Measurements from ENCODE around the gene C11orf68.

C11orf68 gene

DNA sequence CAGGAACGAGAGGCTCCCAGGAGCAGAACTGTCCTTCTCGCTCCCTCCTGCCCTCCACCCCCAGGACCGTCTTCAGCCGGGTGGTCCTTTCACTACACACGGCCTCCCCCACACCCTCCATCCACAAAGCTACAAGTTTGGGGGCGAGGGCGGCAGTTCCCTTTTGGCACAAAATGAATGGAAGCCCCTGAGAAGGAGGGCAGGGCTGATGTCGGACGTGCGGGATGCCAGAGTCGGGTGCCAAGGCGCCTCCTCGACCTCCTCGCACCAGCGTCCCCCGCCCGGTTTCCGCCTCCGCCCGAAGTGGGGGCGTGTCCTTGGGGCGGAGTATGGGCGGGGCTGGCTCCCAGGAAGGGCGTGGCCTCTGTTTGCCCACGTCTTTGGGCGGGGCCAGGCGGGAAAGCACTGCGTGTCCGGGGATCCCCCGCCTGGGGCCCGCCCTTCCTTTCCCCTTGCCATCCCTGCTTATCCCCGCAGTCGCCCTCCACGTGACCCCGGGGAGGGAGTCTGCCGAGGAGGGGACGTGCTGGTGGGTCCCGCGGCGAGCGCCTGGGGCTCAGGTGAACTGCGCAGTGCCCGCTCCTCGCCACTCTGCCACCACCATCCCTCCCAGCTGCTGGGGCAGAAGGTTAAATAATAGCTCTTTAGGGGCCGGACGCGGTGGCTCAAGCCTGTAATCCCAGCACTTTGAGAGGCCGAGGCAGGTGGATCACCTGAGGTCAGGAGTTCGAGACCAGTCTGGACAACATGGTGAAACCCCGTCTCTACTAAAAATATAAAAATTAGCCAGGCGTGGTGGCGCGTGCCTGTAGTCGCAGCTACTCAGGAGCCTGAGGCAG lies 45.3 kb downstream of the C11orf68 start:
- TF ChIP-seq, protein P1, sequence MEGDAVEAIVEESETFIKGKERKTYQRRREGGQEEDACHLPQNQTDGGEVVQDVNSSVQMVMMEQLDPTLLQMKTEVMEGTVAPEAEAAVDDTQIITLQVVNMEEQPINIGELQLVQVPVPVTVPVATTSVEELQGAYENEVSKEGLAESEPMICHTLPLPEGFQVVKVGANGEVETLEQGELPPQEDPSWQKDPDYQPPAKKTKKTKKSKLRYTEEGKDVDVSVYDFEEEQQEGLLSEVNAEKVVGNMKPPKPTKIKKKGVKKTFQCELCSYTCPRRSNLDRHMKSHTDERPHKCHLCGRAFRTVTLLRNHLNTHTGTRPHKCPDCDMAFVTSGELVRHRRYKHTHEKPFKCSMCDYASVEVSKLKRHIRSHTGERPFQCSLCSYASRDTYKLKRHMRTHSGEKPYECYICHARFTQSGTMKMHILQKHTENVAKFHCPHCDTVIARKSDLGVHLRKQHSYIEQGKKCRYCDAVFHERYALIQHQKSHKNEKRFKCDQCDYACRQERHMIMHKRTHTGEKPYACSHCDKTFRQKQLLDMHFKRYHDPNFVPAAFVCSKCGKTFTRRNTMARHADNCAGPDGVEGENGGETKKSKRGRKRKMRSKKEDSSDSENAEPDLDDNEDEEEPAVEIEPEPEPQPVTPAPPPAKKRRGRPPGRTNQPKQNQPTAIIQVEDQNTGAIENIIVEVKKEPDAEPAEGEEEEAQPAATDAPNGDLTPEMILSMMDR (IDR thresholded peaks at IDR 0.05; ENCODE audit: low read depth, low read length): no peak
- H3K4me3 ChIP-seq (ENCODE audit: low read depth, low read length): peak overlapping the region; percentile 65
- in situ Hi-C loops (cut with HindIII; ENCODE audit: low sequenced_read_pairs): no loop called here
- DNase-seq (ENCODE audit: low read depth, low spot score): peak; percentile 91

DNA sequence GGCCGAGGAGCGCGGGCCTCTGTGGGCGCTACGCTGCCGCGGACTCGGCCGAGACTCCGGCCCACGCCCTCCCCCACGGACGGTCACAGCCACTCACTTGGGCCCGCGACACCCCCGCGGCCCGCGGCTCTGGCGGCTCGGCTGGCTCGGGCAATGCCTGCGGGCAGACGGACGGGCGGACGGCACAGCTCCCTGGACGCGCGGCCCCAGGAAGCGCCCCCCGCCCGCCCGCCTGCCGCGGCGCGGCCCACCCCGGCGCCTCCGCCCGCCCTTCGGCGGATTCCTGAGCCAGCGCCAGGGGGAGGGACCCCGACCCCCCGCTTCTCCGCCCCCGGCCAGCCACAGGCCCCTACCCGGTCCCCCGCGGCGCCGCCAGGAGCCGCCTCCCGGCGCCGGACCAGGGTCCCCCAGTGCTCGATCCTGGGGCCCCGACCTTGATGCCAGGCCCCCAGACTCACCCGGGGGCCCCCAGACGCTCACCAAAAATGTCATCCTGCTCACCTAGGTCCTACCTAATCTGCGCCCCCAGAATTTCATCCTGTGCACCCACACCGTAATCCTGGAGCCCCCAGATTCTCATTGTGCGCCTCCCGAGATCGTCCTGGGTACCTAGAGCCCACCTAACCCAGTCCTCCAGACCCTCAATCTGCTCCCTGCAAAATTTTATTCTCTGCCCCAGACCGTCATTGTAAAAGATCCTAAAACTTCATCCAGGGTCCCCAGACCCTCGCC lies 46.1 kb downstream of the C11orf68 start, which contains the start of gene EFEMP2:
EFEMP2 (minus strand) TSS at position 215 of the 732 bp plus-strand sequence. CDS start 446 bp downstream, outside the sequence.
- peak within 1 kb of the TSS; percentile 65 for H3K4me3 ChIP-seq (ENCODE audit: low read depth, low read length)
- DNase-seq (ENCODE audit: low read depth, low spot score): peak; percentile 49
- TF ChIP-seq, protein P1 (IDR thresholded peaks at IDR 0.05; ENCODE audit: low read depth, low read length): no peak
- in situ Hi-C loops (cut with HindIII; ENCODE audit: low sequenced_read_pairs): no loop called here

DNA sequence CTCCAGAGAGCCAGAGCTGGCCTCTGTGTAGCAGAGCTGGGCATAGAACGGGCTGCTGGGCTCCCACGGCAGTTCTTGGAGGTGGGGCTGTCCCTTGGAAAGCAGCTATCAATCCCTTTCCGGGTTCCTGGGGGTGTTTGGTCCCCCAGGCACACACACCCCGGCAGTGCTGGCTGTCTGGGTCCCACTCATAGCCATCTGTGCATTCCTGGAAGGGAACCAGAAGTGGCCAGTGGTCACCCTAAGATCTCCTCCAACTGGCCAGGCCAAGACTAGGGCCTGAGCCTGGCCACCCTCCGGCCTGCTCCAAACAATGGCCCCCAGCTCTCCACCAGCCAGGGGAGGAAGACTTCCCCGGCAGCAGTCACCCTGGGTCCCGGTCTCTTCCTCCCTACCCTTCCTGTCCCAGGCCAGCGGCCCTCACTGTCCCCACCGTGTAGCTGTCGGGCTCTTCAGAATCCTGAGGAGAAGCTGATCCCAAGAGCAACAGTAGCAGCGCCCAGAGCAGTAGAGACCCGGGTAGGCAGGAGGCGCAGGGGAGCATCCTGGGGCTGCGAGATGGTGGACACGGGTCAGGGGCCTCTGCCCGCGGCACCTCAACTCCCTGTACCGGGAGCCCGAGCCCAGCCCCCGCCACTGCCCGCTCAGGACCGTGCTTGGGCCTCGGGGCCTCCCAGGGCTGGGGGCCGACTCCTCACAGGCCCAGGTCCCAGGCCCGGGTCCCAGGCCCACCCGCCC lies 46.9 kb downstream of the C11orf68 start:
- H3K4me3 ChIP-seq (ENCODE audit: low read depth, low read length): peak overlapping the region; percentile 65
- TF ChIP-seq, protein P1 (IDR thresholded peaks at IDR 0.05; ENCODE audit: low read depth, low read length): peak; percentile 32
- peak; percentile 34 for DNase-seq (ENCODE audit: low read depth, low spot score)
- in situ Hi-C loops (cut with HindIII; ENCODE audit: low sequenced_read_pairs): no loop called here

DNA sequence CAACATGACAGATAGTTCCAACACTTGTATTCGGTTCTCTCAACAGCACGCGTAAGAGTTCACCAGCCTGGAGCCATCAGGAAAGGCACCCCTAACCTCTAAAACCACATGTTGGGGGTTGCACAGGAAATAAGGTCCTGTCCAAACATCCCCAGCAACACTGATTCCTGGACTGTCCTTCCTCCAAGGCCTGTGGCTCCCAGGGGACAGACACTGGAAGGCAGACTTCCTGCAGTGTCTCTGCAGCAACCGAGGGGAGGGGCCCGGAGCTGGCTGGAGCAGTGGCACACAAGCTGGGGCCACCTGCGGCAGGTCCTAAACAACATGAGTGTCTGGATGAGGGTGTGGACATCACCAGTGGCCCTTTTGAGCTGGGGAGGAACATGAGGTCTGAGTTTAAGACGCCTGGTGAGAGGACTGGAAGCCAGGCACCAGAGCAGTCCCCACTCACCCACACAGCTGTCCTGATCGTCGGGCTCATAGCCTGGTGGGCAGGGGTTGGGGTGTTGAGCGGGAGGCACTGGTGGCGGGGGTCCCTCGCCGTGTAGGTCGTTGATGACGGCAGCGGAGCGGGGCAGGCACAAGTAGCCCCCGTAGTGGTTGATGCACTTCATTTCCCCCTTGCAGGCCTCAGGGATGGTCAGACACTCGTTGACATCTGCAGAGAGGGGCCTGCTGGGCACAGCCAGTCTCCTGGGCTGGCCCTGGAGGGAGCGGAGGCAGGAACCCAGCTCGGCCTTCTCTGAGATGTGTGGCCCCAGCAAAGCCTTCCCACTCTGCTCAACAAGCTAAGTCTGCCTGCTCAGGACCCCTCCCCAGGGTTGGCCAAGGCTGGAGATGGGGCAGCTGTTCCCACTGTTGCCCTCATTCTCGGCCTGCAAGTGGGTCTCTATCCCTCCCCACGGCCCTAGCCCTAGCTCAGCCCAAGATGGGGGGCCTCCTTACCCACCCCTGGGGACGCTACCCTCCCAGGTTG lies 47.9 kb downstream of the C11orf68 start:
- TF ChIP-seq, protein P1 (IDR thresholded peaks at IDR 0.05; ENCODE audit: low read depth, low read length): no peak
- in situ Hi-C loops (cut with HindIII; ENCODE audit: low sequenced_read_pairs): no loop called here
- peak overlapping the region; percentile 65 for H3K4me3 ChIP-seq (ENCODE audit: low read depth, low read length)
- no peak for DNase-seq (ENCODE audit: low read depth, low spot score)

DNA sequence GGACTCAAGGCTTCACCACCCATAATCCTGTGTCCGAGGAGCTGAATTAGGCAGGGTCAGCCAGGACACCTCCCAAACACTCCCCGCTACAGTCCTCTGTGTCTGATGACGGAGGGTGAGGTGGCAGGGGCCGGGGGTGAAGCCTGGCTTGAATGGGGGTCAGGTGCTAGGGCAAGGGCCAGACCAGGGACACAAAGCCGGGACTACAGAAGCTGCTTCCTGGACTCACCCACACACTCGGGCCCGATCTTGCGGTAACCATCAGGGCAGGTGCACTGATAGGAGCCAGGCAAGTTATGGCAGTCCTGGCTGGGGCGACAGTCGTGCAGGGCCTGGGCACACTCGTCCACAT lies 48.6 kb downstream of the C11orf68 start:
- H3K4me3 ChIP-seq (ENCODE audit: low read depth, low read length): no peak overlapping the region
- in situ Hi-C loops (cut with HindIII; ENCODE audit: low sequenced_read_pairs): no loop called here
- DNase-seq (ENCODE audit: low read depth, low spot score): no peak
- TF ChIP-seq, protein P1 (IDR thresholded peaks at IDR 0.05; ENCODE audit: low read depth, low read length): no peak

Data from astrocyte of the spinal cord (primary cell).